NCI-H128 (cell line): ENCODE measurements around the gene PROC.
"Not testable (repeated sequence)": the region's sequence is repeated elsewhere in the genome, so short reads cannot be mapped to it uniquely, and the experiment has no call there.

ENCODE experiments used
- DNase-seq: peaks from one replicate; lab custom pipeline; 2025; ENCODE audit not compliant: unreplicated experiment; lab: John Stamatoyannopoulos, UW

The PROC gene

DNA sequence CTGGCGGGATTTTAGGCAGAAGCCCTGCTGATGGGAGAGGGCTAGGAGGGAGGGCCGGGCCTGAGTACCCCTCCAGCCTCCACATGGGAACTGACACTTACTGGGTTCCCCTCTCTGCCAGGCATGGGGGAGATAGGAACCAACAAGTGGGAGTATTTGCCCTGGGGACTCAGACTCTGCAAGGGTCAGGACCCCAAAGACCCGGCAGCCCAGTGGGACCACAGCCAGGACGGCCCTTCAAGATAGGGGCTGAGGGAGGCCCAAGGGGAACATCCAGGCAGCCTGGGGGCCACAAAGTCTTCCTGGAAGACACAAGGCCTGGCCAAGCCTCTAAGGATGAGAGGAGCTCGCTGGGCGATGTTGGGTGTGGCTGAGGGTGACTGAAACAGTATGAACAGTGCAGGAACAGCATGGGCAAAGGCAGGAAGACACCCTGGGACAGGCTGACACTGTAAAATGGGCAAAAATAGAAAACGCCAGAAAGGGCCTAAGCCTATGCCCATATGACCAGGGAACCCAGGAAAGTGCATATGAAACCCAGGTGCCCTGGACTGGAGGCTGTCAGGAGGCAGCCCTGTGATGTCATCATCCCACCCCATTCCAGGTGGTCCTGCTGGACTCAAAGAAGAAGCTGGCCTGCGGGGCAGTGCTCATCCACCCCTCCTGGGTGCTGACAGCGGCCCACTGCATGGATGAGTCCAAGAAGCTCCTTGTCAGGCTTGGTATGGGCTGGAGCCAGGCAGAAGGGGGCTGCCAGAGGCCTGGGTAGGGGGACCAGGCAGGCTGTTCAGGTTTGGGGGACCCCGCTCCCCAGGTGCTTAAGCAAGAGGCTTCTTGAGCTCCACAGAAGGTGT, 8.5 kb downstream of the PROC start:
- DNase-seq = no peak

DNA sequence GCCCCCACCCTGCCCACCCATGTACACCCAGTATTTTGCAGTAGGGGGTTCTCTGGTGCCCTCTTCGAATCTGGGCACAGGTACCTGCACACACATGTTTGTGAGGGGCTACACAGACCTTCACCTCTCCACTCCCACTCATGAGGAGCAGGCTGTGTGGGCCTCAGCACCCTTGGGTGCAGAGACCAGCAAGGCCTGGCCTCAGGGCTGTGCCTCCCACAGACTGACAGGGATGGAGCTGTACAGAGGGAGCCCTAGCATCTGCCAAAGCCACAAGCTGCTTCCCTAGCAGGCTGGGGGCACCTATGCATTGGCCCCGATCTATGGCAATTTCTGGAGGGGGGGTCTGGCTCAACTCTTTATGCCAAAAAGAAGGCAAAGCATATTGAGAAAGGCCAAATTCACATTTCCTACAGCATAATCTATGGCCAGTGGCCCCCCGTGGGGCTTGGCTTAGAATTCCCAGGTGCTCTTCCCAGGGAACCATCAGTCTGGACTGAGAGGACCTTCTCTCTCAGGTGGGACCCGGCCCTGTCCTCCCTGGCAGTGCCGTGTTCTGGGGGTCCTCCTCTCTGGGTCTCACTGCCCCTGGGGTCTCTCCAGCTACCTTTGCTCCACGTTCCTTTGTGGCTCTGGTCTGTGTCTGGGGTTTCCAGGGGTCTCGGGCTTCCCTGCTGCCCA, 9.3 kb downstream of the PROC start:
- no peak for DNase-seq

DNA sequence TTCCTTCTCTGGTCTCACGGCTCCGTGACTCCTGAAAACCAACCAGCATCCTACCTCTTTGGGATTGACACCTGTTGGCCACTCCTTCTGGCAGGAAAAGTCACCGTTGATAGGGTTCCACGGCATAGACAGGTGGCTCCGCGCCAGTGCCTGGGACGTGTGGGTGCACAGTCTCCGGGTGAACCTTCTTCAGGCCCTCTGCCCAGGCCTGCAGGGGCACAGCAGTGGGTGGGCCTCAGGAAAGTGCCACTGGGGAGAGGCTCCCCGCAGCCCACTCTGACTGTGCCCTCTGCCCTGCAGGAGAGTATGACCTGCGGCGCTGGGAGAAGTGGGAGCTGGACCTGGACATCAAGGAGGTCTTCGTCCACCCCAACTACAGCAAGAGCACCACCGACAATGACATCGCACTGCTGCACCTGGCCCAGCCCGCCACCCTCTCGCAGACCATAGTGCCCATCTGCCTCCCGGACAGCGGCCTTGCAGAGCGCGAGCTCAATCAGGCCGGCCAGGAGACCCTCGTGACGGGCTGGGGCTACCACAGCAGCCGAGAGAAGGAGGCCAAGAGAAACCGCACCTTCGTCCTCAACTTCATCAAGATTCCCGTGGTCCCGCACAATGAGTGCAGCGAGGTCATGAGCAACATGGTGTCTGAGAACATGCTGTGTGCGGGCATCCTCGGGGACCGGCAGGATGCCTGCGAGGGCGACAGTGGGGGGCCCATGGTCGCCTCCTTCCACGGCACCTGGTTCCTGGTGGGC, 10.0 kb downstream of the PROC start:
- no peak for DNase-seq

DNA sequence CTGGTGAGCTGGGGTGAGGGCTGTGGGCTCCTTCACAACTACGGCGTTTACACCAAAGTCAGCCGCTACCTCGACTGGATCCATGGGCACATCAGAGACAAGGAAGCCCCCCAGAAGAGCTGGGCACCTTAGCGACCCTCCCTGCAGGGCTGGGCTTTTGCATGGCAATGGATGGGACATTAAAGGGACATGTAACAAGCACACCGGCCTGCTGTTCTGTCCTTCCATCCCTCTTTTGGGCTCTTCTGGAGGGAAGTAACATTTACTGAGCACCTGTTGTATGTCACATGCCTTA, 10.5 kb downstream of the PROC start:
- DNase-seq = no peak

DNA sequence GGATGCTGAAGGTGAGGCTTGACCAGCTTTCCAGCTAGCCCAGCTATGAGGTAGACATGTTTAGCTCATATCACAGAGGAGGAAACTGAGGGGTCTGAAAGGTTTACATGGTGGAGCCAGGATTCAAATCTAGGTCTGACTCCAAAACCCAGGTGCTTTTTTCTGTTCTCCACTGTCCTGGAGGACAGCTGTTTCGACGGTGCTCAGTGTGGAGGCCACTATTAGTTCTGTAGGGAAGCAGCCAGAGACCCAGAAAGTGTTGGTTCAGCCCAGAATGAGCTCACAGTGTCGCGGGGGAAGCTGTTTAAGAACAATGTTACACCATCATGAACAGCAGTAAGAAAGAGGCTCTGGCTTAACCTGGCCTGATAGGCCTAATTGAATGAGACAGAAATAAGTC, 11.1 kb downstream of the PROC start:
- no peak for DNase-seq

DNA sequence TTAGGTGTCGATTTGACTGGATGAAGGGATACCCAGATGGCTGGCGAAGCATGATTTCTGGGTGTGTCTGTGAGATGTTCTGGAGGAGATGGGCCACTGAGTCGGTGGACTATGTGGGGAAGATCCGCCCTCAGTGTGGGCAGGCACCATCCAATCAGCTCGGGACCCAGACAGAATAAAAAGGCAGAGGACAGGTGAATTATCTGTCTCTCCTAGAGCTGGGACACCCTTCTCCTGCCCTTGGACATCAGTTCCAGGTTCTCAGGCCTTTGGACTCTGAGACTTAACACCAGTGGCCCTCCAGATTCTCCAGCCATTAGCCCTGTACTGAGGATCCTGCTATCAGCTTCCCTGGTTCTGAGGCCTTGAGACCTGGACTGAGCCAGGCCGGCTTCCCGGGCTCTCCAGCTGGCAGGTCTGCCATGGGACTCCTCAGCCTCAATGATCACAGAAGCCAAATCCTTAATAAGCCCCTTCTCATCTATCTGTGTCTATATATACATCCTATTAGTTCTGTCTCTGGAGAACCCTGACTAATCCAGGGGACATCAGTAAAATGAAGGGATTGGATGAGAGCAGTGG, 11.7 kb downstream of the PROC start:
- no peak for DNase-seq

DNA sequence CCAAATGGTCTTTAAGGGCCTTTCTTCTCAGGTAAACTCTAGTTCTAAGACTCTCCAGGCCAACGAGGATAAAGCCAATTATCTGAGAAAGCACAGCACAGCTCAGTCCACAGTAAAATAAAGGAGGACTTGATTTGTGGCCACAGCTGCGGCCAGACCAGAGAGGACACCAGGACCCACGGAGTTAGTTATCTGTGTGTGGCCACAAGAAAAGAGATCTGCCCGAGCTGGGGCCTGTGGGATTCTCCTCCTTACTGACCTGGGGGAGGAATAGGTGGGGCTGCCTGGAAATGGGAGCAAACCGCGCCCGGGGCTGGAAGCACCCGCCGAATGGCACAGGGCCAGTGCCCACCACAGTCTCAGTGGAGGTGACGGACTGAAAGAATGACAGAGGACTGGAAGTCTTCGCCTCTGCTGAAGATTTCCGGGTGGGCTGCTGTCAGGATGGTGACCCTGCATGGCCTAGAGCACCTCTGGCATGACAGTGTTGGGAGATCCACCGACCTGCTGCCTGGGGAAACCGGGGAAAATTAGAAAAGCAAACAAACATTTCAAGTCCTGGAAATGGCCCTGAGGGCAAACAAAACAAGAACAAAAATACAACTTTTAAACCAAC, 13.3 kb downstream of the PROC start:
- no peak for DNase-seq

DNA sequence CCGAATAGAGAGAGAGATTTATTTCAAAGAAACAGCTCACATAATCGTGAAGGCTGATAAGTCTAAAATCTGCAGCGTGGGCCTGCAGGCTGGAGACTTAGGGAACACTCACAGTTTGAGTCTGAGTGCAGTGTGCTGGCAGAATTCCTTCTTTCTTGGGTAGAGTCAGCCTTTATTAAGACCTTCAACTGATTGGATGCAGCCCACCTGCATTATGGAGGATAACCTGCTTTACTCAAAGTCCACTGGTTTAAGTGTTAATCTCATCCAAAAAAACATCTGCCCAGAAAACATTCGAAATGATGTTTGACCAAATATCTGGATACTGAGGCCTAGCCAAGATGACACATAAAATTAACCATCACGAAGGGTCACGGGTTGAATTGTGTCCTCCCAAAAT, 16.3 kb downstream of the PROC start:
- no peak for DNase-seq

DNA sequence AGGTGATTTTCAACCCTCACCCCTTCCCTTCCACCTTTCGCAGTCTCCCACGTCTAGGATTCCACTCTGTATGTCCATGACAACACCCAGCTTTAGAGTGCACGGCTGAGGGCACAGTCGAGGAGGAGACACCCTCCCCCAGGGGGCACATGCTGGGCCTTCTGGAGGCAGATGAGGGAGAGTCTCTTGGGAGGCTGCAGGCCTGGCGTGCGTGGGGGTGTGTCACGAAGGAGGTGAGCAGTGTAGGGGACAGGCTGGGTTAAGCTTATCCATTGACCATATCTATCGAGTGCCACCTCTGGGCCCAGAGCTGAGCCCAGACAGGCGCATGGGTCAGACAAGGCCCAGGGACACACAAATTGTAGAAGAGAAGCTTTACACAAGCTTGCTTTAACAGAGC, 18.8 kb downstream of the PROC start:
- no peak for DNase-seq

DNA sequence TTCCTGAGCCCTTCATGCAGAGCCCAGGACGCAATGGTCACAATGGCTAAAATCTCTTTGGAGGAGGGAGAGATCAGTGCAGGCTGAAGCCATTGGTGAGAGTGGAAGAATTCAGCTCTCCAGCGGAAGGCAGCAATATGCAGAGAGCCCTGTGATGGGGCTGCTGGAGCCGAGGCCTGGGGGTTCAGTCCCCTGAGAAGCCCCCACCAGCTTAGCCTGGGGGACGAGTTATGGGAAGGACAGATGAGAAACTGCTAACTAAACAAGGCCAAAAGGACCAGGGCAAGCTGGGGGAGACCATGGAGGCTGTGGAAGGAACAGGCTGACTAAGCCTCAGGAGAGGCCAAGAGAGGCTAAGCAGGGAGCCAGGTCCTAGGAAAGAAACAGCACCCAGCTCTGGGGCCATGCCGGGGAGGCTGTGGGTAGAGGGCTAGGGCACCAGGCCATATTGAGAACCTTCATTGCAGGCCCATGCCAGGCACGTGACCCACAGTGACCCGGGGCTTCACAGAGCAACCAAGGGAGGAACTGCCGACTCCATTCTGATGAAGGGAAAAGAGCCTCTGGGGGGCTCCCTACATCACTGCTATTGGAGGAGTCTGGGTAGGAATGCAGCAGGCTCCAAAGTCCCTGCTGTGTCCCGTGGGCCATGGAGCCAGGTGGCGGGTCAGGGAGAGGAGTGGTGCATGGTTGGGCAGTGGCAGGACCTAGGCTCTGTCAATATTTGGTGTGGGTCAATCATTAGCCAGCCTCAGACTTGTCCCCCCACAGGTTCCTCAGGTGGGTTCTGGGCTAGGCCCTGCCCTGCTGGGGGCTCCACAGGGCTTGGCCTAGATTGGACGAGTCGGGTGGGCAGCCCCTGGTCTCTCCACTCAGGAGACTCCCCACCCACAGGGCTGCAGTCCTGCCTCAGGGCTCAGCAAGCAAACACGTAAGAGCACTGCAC, 19.8 kb downstream of the PROC start:
- DNase-seq = no peak

DNA sequence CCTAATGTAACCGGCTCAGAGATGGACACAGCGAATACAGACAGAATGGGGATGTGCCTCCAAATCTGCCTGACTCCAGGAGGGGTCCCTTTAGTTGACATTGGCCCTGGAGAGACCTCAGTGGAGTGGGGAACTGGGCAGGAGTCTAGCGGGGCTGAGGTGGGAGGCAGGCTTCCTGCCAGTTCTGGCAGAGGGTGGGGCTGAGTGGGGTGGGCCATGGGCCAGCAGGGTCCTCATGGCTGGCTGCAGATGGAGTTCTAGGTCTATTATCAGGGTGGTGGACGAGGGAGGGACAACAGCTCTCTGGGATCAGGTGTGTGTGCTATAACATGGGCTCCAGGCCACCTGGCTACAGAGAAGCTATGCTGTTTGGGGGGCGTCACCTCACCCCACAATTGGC, 21.1 kb downstream of the PROC start:
- DNase-seq = no peak

DNA sequence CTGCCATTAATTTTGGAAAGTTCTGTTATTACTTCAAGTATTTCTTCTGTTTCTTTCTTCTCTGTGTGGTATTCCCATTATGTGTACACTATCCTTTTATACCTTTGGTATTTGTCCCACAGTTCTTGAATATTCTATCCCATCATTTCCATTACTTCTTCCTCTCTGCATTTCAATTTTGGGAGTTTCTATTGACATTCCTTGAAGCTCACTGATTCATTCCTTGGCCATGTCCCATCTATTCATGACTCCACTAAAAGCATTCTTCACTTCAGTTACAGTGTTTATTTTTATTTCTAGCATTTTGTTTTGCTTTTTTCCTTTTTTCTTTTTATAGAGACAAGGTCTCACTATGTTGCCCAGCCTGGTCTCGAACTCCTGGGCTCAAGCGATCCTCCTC, 30.3 kb downstream of the PROC start:
- DNase-seq = no peak

DNA sequence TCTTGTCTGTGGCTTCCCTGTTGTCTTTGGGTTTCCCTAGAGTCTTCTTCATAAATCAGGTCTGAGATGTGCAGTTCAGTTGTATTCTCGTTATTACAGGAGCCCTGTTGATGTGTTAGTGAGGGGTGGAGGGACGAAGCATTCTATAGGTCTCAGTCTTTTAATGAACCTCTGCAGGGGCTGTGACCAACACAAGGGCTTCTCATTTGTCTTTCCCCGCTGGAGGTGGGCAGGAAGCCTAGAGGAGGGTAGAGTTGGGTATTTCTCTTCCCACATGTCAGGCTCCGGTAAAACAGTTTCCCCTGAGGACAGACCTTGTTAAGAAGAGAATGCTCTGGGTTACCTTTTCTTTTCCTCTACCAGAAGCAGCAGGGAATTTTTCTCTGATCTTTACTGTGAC, 31.2 kb downstream of the PROC start:
- DNase-seq = no peak

DNA sequence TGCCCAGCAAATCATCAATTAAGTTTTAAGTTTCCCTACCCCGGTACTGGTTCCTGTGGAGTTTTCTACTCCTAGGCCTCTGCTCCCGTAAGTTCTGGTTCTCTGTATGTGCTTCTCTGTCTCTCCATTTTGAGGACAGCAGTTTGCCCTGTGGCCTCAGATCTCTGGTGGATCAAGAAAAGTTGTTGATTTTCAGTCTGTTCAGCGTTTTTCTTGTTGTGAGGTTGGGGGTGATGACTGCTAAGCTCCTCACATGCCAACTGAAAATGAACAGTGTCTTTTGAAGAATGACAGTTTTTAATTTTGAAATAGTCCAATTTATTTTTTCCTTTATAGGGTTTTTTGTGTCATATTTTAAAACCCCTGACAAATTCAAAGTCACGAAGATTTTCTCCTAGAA, 31.7 kb downstream of the PROC start:
- DNase-seq = no peak

DNA sequence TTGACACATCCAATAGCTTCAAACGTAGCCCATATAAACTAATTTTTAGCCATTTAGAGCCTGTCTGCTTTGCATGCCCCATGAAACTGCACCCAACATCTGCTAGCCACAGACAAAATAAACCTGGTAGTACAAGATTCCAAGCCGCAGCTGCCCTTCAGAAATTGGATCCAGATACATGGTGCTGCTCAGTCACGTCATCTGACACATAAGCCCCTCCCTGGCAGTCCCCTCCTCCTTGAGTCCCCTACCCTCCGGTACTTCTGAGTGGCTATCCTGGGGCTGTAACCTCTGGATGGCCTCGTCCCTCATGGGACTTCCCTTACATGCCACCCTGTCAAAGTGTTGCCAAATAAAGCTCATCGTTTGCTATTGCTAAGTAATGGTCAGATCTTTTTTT, 33.8 kb downstream of the PROC start:
- DNase-seq = no peak

DNA sequence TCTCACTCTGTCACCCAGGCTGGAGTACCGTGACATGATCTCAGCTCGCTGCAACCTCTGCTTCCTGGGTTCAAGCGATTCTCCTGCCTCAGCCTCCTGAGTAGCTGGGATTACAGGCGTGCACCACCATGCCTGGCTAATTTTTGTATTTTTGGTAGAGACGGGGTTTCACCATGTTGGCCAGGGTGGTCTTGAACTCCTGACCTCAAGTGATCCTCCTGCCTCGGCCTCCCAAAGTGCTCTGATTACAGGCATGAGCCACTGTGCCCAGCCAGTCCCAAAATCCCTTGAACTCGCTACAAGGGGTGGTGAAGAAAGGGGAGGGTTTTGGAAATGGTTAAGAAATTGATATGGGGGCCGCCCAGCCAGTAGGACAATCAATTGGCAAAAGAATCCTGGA, 34.2 kb downstream of the PROC start:
- DNase-seq = not testable (repeated sequence)

DNA sequence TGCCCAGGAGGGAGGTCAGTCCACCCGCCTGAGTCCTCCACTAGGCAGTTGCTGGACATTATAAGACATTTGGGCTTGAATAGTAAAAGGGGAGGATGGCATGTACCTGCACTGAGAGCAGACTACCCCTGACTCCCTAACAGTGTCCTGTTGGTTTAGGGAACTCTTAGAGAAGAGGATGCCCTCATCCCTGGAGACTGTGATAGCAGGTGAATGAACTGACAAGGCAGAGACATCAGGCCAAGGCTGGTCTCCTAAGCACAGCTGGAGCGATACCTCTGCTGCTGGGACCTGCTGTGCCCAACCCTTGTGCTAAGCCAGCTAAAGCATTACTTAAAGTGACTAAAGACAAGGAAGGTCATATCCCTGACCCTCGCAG, 34.8 kb downstream of the PROC start:
- DNase-seq = no peak

DNA sequence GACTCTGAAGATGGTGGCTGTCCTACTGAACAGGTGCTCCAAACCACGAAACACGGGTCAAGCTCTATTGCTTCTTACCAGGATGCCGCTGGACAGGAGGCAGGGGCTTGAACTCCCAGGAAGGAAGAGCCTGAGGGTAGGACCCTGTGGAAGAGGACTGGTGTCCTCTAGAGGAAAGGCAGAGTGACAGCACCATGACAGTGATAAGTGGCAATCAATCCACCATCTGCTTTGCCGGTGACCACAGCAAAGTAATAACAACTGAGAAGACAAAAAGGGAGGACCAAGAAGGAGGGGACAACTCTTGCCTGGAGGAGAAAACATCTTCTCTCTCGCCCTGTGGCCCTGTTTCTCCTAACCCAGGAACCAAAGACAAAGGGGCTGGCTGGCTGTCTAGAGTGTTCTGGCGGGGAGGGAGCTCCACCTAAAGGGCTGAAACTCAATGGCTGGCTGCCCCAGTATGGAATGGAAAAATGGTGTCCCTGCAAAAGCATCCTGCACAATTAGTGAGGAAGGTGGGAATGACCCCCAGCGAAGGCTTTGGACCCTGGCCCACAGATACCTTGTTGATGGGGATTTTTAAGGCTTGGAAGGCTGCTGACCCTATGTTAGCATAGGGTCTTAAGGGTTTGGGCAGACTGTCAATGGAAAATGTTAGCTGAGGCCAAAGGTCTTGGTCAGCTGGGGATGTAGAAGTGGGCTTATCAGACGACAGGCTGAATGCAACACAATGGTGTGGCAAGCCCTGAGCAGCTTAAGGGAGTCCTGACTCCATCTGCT, 35.4 kb downstream of the PROC start:
- no peak for DNase-seq
